ENCODE data around the gene DGKI.

DGKI gene

DNA sequence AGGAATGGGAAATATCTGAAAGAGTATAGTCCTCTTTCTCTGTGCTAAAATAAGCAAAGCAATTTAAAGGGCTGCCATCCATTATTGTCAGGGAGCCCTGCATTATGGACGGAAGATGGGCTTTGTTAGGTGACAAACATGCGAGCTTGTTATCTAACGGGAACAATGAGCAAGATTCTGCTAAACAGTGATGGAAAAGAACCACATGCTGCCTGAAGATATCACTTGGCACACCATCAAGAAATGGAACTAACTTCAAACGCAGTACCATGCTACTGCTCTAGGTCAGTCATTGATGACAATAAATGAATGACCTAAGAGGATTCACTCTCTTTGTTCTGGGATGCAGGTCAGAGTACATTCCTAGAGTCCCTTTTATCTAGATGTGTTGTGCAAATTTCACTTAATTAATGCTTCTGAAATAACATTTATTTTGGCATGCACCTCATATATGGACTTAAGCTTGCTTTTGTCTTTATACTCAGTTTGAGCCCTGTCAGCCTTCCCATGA, 327.5 kb downstream of the DGKI start:
- DNase-seq: no peak

GRCh38 chr7:137513091-137513490, 333.7 kb downstream of the DGKI start:
- DNase-seq: no peak

DNA sequence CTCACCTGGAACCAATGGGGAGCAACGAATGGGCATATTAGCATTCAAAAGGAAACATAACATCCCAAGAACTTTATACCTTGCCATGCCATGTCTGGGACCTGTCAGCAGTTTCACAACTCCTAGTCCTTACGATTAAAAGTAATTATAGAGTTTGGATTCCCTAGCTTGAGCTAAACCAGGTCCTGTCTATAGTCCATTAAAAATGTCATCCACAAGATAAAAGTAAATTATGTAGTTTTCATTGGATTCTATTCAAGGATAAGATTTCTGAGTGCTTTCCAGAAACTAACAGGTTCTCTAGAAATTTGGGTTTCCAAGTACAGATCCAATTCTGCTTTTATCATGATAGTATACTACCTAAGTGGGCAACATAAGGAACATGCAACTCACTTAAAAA, 339.7 kb downstream of the DGKI start:
- no peak for DNase-seq

- no peak for DNase-seq
Measured at GRCh38 chr7:137506031-137506430, 340.7 kb downstream of the DGKI start.

GRCh38 chr7:137501562-137501961, 345.2 kb downstream of the DGKI start:
- DNase-seq: no peak

DNA sequence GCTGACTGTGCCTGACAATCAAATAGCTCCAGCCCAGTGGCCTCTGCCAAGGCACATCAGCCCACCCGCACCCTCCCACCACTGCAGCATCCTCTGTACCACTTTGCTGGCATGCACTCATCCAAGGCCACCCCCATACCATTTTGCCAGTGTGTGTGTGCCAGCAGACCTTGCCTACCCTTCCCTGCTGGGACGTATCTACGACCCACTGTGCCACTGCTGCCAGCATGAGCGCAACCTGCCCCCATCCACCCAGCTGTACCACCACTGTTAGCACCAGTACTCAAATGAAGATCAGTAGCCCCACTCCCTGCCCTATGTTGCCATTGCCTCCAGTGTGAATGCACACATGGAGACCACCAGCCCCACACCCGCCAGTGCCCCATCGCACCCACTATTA, 353.9 kb downstream of the DGKI start:
- DNase-seq: no peak

DNA sequence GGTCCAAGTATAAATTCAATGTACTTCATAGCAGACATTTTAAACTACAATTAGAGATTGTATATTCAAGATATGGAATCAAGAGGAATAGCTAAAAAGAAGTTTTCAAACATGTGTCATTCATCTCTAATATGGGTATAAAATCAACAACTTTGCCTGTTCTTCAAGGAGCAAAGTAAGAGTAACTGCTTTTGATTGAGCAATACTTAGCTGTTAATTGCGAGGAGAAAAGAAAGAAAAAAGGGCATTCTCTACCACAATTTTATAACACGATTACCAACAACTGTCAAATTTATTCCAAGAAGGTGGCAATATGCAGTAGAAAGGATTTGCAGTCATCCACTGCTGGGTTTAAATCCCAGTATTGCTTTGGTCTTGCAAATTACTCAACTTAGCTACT, 356.9 kb downstream of the DGKI start:
- no peak for DNase-seq

GRCh38 chr7:137488038-137488437, 358.7 kb downstream of the DGKI start:
- no peak for DNase-seq

- no peak for DNase-seq
Measured at GRCh38 chr7:137485818-137486217, 361.0 kb downstream of the DGKI start.

- DNase-seq: no peak
Measured at GRCh38 chr7:137484326-137484725, 362.4 kb downstream of the DGKI start.

DNA sequence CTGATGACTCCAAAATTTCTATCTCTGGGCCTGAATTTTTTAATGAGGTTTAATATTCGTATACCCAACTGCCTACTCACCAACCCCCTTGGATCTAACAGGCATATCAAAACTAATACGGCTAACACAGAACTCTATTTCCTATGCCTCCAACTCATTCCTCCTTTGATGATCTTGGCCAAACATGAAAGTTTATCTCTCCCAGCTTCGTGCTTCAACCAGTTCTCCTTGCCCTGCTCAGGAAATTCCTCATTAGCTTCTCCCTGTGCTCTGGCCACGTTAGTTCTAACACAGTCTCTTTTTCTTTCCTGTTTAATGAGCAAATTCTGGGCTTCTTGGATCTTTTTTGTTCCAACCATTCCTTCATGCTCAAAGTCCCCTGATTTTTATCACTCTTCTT, 364.3 kb downstream of the DGKI start:
- DNase-seq: no peak

- DNase-seq: no peak
Measured at GRCh38 chr7:137480824-137481365, 365.9 kb downstream of the DGKI start.

- DNase-seq: no peak
Measured at GRCh38 chr7:137480401-137480800, 366.4 kb downstream of the DGKI start.

GRCh38 chr7:137476937-137477336, 369.8 kb downstream of the DGKI start:
- no peak for DNase-seq

- no peak for DNase-seq
Measured at GRCh38 chr7:137475966-137476365, 370.8 kb downstream of the DGKI start.

- no peak for DNase-seq
Measured at GRCh38 chr7:137474540-137475026, 372.2 kb downstream of the DGKI start.

GRCh38 chr7:137471128-137471527, 375.6 kb downstream of the DGKI start:
- no peak for DNase-seq

DNA sequence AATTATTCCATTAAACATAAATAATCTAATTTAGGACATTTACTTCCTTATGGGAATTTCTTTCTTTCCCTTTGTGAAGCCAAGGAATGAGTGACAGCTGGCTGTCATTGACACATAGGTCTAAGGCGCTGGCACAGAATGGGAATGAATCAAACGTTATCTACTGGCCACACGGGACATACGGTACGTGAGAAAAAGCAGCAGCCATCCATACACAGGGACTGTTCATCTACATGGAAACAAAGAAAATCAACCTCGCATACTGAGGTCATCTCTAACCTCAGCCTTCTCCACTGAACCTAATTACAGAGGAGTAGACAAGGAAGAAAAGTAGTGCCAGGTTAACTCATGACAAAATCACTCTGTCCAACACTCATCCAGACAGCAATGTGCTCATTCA, 376.9 kb downstream of the DGKI start:
- DNase-seq: no peak

- DNase-seq: no peak
Measured at GRCh38 chr7:137469191-137469811, 377.5 kb downstream of the DGKI start.

DNA sequence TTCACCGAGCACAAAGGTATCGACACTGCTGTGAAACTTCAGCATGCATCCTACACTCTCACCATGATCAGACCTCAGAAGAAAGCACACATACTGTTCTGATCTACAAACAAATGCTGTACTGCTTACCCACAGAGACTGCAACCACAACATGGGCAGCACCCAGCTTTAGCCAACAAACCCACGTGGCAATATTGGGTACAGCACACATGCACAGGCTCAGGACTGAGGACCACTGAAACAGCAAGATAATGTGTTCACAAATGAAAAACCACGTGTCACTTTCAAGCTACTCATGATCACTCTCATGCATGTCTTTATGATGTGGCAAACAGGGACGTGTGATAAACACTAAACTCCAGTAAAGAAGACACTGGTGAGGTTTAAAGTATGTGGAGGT, 383.9 kb downstream of the DGKI start:
- no peak for DNase-seq

- DNase-seq: no peak
Measured at GRCh38 chr7:137462074-137462715, 384.6 kb downstream of the DGKI start.

GRCh38 chr7:137458399-137458798, 388.4 kb downstream of the DGKI start:
- DNase-seq: no peak

DNA sequence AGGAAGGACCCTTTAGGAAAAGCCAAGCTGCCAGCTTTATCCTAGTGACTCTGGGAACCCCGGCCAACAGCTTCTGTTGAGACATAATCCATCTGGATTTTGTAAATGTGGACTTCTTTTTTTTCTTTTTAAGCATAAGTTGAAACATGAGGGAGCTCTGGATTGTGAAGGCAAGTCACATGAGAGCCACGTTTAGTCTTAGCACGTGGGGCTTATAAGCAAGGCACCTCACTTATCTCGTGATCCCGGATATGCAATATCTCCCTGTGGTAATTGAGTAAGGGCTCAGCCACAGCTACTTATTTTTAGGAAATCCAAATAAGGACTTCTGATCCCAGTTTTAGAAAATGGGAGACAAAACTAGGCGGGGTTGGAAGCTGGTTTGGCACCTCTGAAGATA, 392.0 kb downstream of the DGKI start:
- DNase-seq: no peak

- DNase-seq: peak; percentile 32
Measured at GRCh38 chr7:137454246-137454724, 392.5 kb downstream of the DGKI start.

All from CD4-positive, alpha-beta T cell treated with Interleukin-10 for 1 hour (primary cell).